KOPT-K1 (cell line): ENCODE data around the gene GPR108.

ENCODE experiments used
- H3K27ac ChIP-seq: fragments of 200-600 bp; sonication (generic); 2 replicates; pipeline ENCODE4 v1.5.1; 2016; ENCODE audit warnings: antibody characterized with exemption, mild to moderate bottlenecking, low read depth, low read length; ENCODE audit not compliant: poor library complexity, severe bottlenecking
- H3K36me3 ChIP-seq: fragments of 200-600 bp; sonication (generic); 2 replicates; pipeline ENCODE4 v1.5.1; 2017; ENCODE audit warnings: antibody characterized with exemption, mild to moderate bottlenecking, low read length, moderate library complexity; ENCODE audit not compliant: insufficient read depth
- H3K9me3 ChIP-seq: fragments of 200-600 bp; sonication (generic); 2 replicates; pipeline ENCODE4 v1.5.1; 2017; ENCODE audit warnings: antibody characterized with exemption, low read length, mild to moderate bottlenecking; ENCODE audit not compliant: insufficient read depth, poor library complexity, severe bottlenecking

The GPR108 gene

DNA sequence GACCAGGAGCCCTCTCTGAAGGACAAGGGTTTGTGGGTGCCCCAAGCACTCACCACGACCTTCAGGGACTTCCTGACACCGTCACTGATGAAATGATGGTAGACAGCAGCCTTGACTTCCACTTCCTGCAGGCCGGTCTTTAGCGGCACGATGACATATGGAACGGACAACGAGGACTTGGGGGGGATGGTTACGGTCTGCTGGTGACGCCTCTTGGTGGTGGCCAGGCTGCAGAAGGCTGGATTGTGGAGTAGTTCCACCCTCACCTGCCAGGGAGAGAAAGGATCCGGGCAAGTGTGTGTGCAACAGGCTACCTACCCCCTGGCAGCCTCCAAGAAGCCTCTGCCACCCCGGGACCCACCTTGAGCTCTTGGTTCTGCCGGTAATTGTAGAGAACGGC is 40.1 kb downstream of the GPR108 start:
- Histone ChIP-seq H3K27ac (no peak overlapping the region), H3K36me3 (no peaks in the 10 kb centered on the region), H3K9me3 (no peaks in the 10 kb centered on the region)

DNA sequence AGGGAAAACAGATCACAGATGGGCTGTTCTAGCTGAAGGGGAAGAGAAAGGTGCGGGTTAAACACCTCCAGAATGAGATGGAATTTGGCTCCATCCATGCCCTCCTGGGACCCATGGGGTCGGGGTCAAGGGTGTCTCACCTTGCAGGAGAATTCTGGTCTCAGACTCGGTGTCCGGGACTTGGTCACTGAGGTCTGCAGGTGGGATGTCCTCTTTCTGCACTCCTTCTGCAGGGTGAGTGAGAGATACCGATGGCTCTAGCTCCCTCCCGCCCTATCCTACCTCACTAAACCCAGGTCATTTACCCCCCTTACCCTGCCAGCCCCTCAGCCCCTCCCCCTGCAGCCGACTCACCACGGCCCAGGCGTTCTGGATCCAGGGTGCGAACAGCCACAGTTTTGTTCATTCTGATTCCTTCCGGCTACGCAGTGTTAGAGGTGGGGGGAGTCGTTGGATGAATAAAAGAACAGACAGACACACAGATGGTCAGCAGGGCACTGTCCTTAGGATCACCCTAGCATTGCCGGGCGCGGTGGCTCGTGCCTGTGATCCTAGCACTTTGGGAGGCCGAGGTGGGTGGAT is 41.0 kb downstream of the GPR108 start:
- H3K36me3 ChIP-seq = no peaks in the 10 kb centered on the region

DNA sequence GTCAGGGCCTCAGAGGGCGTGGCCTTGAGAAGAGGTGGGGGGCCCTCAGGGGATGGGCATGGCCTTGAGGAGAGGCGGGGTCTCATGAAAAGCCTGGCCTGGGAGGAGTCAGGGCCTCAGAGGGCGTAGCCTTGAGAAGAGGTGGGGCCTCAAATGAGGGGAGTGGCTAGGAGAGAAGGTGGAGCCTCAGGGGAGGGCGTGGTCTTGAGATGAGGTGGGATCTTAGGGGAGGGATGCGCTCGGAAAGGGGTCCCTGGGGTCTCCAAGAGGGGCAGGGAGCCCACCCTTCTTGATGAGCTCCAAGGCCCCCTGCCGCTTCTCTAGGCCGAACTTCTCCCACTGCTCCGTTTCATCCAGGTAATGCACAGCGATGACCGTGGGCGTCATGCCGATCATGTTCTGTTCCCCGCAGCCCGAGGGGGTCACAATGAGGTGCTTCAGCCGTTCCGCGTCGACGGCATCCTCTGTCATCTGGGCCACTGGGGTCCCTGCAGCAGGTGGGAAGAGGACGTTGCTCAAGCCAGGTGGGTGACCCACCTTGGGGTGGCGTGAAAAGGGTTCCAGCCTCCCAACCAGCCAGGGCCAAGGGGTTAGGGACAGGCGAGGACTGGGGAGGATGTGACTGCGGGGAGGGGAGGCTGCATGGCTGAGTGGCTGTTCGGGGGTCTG is 43.1 kb downstream of the GPR108 start:
- no peak overlapping the region for H3K27ac ChIP-seq
- H3K36me3 ChIP-seq = no peaks in the 10 kb centered on the region
- no peaks in the 10 kb centered on the region for H3K9me3 ChIP-seq

More for the DNA sequence above, 41.0 kb downstream of the GPR108 start:
- Histone ChIP-seq H3K27ac (no peak overlapping the region), H3K9me3 (no peaks in the 10 kb centered on the region)

- Histone ChIP-seq H3K27ac (no peak overlapping the region), H3K9me3 (no peaks in the 10 kb centered on the region), H3K36me3 (no peaks in the 10 kb centered on the region)
These were observed 43.7 kb downstream of the GPR108 start for GRCh38 chr19:6693681-6694080.

- H3K27ac ChIP-seq = no peak overlapping the region
- H3K36me3 ChIP-seq = no peaks in the 10 kb centered on the region
- no peaks in the 10 kb centered on the region for H3K9me3 ChIP-seq
These were observed 44.3 kb downstream of the GPR108 start for GRCh38 chr19:6693056-6693471.

GRCh38 chr19:6692027-6692426 is 45.4 kb downstream of the GPR108 start:
- no peak overlapping the region for H3K27ac ChIP-seq
- H3K36me3 ChIP-seq = no peaks in the 10 kb centered on the region
- H3K9me3 ChIP-seq = no peaks in the 10 kb centered on the region

DNA sequence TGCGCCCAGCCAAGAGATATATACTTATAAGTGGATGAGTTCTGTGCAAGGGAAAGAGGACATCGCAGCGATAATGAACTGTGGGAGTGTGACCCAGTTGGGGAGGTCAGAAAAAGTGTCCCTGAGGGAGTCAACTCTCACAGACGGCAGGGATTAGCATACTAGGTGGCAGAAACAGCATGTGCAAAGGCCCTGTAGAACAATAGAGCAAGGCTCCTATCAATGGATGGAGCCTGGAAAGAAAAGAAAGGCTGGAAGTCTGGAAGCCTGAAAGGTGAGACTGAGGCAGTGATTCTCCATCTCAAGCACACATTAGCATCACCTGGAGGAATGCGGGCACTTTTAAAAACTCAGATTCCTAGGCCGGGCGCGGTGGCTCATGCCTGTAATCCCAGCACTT is 46.0 kb downstream of the GPR108 start:
- Histone ChIP-seq H3K9me3 (no peaks in the 10 kb centered on the region), H3K36me3 (no peaks in the 10 kb centered on the region), H3K27ac (no peak overlapping the region)

- H3K27ac ChIP-seq = no peak overlapping the region
- no peaks in the 10 kb centered on the region for H3K9me3 ChIP-seq
- no peaks in the 10 kb centered on the region for H3K36me3 ChIP-seq
These were observed 47.1 kb downstream of the GPR108 start for GRCh38 chr19:6690160-6690885.

DNA sequence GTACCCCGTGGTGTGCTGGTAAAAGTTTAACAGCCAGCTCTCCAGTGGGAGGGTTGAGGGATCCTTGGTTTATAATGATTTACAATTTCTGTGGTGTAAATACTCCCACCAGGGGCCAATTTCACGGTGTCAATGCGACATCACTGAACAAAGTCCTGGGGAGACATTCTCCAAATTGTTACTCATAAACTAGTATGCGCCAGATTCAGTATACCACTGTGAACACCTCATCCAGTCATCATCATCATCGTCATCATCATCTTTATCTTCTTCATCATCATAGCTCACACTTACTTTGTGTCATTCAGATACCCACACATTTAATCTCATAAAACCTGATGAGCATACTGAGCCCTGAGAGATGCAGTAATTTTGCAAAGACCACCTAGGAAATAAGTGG is 50.3 kb downstream of the GPR108 start:
- Histone ChIP-seq H3K27ac (no peak overlapping the region), H3K9me3 (no peaks in the 10 kb centered on the region), H3K36me3 (no peaks in the 10 kb centered on the region)

GRCh38 chr19:6686628-6686975 is 50.8 kb downstream of the GPR108 start:
- no peak overlapping the region for H3K27ac ChIP-seq
- no peaks in the 10 kb centered on the region for H3K9me3 ChIP-seq
- H3K36me3 ChIP-seq = no peaks in the 10 kb centered on the region

DNA sequence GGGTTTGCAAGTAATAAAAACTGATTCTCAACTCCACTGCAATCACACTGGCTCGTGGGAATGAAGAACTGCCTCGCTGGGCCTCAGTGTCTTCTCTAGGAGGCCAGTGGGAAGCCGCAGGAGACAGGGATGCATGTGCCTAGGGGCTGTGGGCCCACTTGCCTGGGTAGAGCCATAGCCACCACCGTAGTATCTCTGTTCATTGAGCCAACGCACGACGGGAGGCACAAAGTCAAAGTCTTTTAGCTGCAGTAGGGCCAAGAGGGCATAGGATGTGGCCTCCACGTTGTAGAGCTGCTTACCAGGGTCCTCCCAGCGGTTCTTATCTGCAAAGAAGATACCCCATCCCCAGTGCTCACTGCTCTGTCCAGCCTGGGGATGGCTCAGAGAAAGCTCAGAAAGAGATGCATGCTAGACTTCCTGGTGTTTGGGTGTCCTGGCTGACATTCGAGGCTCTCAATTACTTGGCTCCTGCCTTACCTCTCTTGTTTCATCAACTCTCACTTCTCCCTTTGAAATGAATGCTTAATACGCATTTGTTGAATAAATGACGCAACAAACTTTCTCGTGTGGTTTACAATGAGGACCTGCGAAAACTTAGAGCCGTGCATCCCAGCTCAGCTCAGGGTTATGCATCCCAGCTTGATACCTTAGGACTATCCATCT is 51.3 kb downstream of the GPR108 start:
- H3K9me3 ChIP-seq = no peaks in the 10 kb centered on the region
- H3K27ac ChIP-seq = no peak overlapping the region
- H3K36me3 ChIP-seq = no peaks in the 10 kb centered on the region

GRCh38 chr19:6685482-6685881 is 51.9 kb downstream of the GPR108 start:
- Histone ChIP-seq H3K9me3 (no peaks in the 10 kb centered on the region), H3K27ac (no peak overlapping the region), H3K36me3 (no peaks in the 10 kb centered on the region)

GRCh38 chr19:6683971-6684370 is 53.4 kb downstream of the GPR108 start:
- Histone ChIP-seq H3K9me3 (no peaks in the 10 kb centered on the region), H3K27ac (no peak overlapping the region), H3K36me3 (no peaks in the 10 kb centered on the region)

DNA sequence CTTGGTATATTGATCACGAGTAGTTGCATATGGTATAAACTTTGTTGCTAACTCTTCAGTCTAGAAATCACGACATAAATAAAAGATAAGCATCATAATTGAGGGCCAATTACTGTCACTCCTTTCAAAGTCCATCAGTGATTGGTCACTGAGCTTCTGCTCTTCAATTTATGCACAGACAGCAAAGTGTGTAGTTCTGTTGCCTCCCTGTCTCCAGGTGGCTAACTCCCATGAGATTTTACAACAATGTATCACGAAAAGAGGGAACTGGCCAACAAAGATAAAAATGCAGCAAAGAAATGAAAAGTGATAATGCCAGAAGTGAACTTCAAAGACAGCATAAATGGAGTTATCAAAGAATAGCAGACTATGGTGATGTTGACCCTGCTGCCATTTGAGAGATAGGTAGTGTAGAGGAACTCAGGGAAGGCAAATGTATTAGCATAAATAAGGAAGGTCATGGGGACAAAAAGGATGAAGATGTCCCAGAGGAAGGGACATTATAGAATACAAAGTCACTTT is 54.7 kb downstream of the GPR108 start:
- Histone ChIP-seq H3K27ac (no peak overlapping the region), H3K36me3 (no peaks in the 10 kb centered on the region), H3K9me3 (no peaks in the 10 kb centered on the region)

DNA sequence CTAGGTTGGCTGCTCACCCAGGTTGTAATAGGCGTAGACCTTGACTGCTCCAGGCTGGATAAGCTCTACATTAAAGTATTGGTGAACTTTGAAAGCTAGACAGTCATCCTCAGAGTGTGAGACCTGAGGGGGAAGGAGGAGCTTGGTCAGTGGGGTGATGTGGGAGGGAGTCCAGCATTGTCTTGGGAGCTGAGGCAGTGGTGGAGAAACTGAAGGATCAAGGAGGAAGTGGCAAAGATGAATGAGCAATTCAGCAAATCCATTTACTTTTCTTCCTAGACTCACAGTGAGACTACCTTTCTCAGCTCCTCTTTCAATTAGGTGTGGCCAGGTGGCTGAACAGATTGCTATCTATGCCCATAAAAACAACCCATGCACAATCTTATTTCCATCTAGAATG is 57.2 kb downstream of the GPR108 start:
- H3K27ac ChIP-seq = no peak overlapping the region
- no peaks in the 10 kb centered on the region for H3K36me3 ChIP-seq
- no peaks in the 10 kb centered on the region for H3K9me3 ChIP-seq
